22Rv1 (cell line): ENCODE measurements around the gene DTNBP1.

Source experiments
- ZFX ChIP-seq: fragments of 450-650 bp; IDR thresholded peaks from 2 replicates; pipeline ENCODE4 v1.6.1; 2017; ENCODE audit warnings: antibody characterized with exemption, borderline replicate concordance
- TF ChIP-seq, protein P1 (sequence below): fragments of 450-650 bp; IDR thresholded peaks from 2 replicates; pipeline ENCODE4 v1.5.1; 2017; ENCODE audit warnings: mild to moderate bottlenecking

DNA sequence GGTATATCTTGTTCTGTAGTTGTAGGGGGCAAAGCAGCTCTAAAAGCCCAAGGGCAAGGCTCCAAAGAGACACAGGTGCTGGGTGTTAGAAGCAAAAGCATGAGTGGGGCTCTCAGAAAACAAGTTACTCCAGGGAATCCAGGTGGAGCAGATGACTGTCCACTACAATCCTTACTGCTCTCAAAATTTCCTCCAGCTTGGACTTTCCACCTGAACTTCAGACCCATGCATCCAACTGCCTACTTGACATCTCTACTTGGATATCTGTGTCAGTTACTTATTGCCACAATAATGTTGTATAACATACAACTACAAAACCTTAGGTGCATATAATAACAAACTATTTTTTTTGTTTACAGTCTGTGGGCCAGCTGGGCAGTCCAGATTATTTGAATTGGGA, 22.8 kb upstream of the DTNBP1 start:
- TF ChIP-seq, protein P1, sequence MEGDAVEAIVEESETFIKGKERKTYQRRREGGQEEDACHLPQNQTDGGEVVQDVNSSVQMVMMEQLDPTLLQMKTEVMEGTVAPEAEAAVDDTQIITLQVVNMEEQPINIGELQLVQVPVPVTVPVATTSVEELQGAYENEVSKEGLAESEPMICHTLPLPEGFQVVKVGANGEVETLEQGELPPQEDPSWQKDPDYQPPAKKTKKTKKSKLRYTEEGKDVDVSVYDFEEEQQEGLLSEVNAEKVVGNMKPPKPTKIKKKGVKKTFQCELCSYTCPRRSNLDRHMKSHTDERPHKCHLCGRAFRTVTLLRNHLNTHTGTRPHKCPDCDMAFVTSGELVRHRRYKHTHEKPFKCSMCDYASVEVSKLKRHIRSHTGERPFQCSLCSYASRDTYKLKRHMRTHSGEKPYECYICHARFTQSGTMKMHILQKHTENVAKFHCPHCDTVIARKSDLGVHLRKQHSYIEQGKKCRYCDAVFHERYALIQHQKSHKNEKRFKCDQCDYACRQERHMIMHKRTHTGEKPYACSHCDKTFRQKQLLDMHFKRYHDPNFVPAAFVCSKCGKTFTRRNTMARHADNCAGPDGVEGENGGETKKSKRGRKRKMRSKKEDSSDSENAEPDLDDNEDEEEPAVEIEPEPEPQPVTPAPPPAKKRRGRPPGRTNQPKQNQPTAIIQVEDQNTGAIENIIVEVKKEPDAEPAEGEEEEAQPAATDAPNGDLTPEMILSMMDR: no peak
- no peak for TF ChIP-seq ZFX
